ENCODE measurements around the gene PDE4B.

DNA sequence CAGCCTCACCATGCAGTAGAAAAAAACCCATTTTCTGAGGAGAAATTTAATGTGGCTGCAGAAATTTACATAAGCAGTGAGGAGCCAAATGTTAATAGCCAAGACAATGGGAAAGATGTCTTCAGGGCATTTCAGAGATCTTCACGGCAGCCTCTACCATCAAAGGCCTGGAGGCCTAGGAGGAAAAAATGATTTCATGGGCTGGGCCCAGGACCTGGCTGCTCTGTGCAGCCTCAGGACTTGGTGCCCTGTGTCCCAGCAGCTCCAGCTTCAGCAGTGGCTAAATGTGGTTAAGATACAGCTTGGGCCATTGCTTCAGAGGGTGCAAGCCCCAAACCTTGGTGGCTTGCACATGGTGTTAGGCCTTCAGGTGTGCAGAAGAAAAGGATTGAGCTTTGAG is 48.0 kb upstream of the PDE4B start:
- TF ChIP-seq, protein P1, sequence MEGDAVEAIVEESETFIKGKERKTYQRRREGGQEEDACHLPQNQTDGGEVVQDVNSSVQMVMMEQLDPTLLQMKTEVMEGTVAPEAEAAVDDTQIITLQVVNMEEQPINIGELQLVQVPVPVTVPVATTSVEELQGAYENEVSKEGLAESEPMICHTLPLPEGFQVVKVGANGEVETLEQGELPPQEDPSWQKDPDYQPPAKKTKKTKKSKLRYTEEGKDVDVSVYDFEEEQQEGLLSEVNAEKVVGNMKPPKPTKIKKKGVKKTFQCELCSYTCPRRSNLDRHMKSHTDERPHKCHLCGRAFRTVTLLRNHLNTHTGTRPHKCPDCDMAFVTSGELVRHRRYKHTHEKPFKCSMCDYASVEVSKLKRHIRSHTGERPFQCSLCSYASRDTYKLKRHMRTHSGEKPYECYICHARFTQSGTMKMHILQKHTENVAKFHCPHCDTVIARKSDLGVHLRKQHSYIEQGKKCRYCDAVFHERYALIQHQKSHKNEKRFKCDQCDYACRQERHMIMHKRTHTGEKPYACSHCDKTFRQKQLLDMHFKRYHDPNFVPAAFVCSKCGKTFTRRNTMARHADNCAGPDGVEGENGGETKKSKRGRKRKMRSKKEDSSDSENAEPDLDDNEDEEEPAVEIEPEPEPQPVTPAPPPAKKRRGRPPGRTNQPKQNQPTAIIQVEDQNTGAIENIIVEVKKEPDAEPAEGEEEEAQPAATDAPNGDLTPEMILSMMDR (IDR thresholded peaks at IDR 0.05), result no peak
- no peak for TF ChIP-seq POLR2A (IDR thresholded peaks at IDR 0.05)

All from body of pancreas (tissue), 4 donors.